HS-5 (cell line): Measurements from ENCODE around the gene PDLIM5.

ENCODE experiments used
- DNase-seq: peaks from one replicate; pipeline ENCODE4 v3.0.0-alpha.2; 2012; ENCODE audit warnings: low read depth

The PDLIM5 gene

GRCh38 chr4:94700298-94700697 lies 248.6 kb downstream of the PDLIM5 start:
- DNase-seq: no peak

- DNase-seq: no peak
Measured at GRCh38 chr4:94701631-94702300, 250.0 kb downstream of the PDLIM5 start.

- no peak for DNase-seq
Measured at GRCh38 chr4:94711635-94712034, 259.9 kb downstream of the PDLIM5 start.

DNA sequence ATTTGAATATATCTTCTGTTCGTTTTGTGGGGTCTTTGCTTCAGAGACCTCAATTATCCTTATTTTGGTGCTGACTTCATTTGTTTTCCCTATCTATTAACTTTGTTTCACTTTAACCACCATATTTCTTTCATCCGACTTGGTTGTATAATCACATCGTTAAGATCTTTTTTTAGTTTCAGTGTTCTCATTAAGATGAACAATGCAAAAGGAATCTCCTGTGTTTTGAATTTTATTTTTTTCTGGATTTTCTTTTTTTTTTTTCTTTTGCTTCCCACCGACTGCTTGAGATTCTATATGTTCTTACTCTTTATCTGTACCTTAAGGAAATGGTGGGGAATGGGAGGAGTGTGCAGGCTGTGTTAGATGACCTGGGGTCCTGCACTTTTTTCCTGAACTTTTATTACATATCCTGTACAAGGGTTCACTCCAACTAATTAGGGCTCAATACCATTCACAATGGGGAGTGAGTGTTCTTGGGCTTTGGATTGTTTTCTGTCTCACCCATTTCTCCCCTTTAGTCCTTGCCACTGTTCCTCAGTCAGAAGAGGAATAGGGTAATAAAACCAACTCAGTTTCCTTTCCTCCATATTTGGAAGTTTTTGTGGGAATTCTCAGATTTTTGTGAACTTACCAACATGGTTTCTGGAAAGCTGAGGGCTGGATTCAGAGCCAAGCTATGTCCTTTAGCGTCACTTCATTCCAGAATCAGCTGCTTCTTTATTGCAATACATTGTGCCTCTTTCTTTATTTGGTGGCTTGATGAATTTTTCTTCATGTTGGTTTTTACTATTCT lies 262.8 kb downstream of the PDLIM5 start:
- no peak for DNase-seq

DNA sequence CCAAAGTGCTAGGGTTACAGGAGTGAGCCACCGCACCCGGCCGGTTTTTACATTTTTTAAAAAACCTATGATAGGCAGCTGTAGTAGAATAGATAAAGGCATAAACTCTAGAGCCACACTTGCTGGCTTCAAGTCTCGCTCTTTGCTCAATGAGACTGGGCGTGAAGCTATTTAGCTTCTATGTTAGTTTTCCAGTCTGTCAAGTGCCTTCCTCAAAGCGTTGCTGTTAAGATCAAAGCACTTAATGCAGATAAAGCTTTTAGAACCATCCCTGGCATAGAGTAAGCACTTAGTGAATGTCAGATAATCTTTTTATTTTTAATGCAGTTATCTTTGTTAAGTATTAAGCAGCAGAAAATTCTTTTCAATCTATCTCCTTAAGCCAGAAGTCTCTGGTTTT lies 264.0 kb downstream of the PDLIM5 start:
- DNase-seq: no peak
